HCT116 (cell line): Measurements from ENCODE around the gene ASCL2.

Experiments
- ATF3 ChIP-seq: IDR thresholded peaks from 2 replicates; pipeline ENCODE4 v1.6.1; 2012
- CTCF ChIP-seq, 3 experiments: fragments of 200-600 bp in 1 of 3; sonication (generic) in 1 of 3; IDR thresholded peaks in 2 of 3; conservative IDR thresholded peaks in 1 of 3; 2 replicates each; pipeline ENCODE4 v1.5.1; 2012 to 2017; ENCODE audit warnings: low read depth in 2 of 3, low read length in 2 of 3, antibody characterized with exemption in 1 of 3, borderline replicate concordance in 1 of 3, control low read depth in 1 of 3, mild to moderate bottlenecking in 1 of 3, mixed read lengths in 1 of 3, mixed run types in 1 of 3, moderate library complexity in 1 of 3; ENCODE audit not compliant: insufficient read depth in 1 of 3
- EZH2 ChIP-seq: fragments of 200-600 bp; sonication (generic); IDR thresholded peaks from 2 replicates; pipeline ENCODE4 v1.6.1; 2017; ENCODE audit warnings: antibody characterized with exemption, mixed run types
- EZH2phosphoT487 ChIP-seq: fragments of 200-600 bp; IDR thresholded peaks from 2 replicates; pipeline ENCODE4 v1.6.1; 2018; ENCODE audit warnings: antibody characterized with exemption, borderline replicate concordance
- MAX ChIP-seq: IDR thresholded peaks from 2 replicates; pipeline ENCODE4 v1.6.1; 2012
- POLR2A ChIP-seq: IDR thresholded peaks from 2 replicates; pipeline ENCODE4 v1.7.0; 2011; ENCODE audit warnings: borderline replicate concordance; ENCODE audit not compliant: insufficient read depth, insufficient read length; ENCODE audit errors: extremely low read depth
- REST ChIP-seq: IDR thresholded peaks from 2 replicates; pipeline ENCODE4 v1.6.1; 2012; ENCODE audit warnings: low read depth
- SRF ChIP-seq: IDR thresholded peaks from 2 replicates; pipeline ENCODE4 v1.6.1; 2012; ENCODE audit warnings: low read depth
- ZFX ChIP-seq: fragments of 450-650 bp; IDR thresholded peaks from 2 replicates; pipeline ENCODE4 v1.6.1; 2017

- TF ChIP-seq EZH2 (no peak), ATF3 (no peak), MAX (no peak), ZFX (no peak), EZH2phosphoT487 (no peak), CTCF (IDR thresholded peaks at IDR 0.05 in 2 of 3, conservative IDR thresholded peaks at IDR 0.05 in 1 of 3; ENCODE audit: borderline replicate concordance in 1 of 3, insufficient read depth in 1 of 3, low read depth in 2 of 3, low read length in 2 of 3) (no peak), POLR2A (no peak), REST (no peak), SRF (no peak)
Observed at GRCh38 chr11:2306877-2307500, 36.6 kb upstream of the ASCL2 start.
